DMS53 (cell line): ENCODE measurements around the gene DNAH8.

Experiments
- DNase-seq: peaks from one replicate; lab custom pipeline; 2025; lab: John Stamatoyannopoulos, UW

The DNAH8 gene, protein sequence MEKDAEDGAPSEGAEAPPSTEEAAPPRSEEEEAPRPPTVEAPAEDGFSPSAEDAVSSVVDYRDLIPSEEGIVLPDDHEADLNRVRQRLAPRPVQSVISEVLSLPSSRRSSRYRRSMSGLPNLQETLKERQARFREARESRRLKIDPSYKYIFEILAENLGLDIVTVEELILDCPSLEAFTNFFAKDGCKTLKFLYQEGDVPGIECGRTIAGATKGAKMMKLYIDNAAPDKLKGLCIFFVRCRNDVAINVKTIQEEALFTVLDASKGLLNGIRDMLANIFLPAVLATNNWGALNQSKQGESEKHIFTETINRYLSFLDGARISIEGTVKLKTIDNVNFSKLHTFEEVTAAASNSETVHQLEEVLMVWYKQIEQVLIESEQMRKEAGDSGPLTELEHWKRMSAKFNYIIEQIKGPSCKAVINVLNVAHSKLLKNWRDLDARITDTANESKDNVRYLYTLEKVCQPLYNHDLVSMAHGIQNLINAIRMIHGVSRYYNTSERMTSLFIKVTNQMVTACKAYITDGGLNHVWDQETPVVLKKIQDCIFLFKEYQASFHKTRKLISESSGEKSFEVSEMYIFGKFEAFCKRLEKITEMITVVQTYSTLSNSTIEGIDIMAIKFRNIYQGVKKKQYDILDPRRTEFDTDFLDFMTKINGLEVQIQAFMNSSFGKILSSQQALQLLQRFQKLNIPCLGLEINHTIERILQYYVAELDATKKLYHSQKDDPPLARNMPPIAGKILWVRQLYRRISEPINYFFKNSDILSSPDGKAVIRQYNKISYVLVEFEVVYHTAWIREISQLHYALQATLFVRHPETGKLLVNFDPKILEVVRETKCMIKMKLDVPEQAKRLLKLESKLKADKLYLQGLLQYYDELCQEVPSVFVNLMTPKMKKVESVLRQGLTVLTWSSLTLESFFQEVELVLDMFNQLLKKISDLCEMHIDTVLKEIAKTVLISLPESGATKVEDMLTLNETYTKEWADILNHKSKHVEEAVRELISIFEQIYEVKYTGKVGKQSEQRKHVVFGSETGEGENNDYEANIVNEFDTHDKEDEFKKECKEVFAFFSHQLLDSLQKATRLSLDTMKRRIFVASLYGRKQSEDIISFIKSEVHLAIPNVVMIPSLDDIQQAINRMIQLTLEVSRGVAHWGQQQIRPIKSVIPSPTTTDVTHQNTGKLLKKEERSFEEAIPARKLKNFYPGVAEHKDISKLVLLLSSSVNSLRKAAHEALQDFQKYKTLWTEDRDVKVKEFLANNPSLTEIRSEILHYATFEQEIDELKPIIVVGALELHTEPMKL (N-terminal part only)

DNA sequence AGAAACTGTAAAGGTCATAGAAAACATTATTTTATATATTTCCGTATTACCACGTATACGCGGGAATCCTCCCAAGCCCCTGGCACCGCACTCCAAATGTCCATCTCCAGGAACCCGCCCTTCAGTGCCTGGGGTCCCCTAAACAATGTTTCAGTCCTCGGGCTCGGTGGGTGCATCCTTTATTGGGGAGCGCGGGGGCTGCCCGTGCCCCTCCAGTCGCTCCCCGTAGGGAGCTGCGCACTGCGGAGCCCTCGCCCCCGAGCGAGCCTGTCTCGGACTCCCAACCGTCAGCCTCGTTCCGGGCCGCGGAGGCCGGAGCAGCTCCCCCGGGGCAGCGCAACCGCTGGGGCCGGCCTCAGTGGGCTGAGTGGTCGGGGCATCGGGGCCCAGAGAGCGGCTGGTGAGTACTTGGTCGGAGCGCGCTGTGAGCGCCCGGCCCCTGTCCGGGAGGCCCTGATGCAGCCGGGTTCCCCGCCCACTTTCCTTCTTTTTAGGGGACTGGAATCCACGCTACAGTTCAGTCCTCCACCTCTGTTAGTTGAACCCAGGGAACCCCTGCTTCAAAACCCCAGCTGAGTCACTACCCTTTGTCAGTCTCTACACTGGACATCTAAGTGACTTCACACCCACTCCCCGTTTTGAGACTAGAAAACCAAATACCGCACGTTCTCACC, at the start of gene DNAH8:
Gene DNAH8, plus strand, starts transcription at position 296 of the 674 bp plus-strand sequence. CDS start 7,499 bp downstream, outside the sequence.
- DNase-seq = no peak

DNA sequence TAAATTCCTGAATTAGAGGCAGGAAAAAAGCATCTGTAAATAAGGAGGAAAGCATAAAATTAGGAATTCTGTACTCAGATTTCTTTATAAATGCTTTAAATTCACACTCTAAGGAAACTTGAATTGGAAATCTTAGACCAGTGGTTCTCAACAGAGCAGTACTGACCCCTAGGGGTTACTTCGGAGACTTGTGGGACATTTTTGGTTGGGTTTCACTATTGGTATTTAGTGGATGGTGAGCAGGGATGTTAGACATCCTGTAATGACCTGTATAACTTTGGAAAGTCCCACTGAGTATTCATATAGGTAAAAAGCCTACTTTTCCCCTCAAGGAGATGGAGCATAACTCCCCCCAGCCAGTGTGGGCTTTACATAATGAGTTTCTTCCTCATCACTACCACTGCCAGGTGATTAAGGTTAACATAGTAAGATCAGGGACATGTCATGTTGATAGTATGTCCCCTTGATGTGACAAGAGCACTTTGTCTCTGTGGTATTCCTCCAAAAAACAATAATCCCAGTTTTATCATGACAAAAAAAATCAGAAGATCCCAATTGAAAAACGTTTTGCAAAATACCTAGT, 43.1 kb upstream of the DNAH8 start:
- DNase-seq = peak; percentile 75

DNA sequence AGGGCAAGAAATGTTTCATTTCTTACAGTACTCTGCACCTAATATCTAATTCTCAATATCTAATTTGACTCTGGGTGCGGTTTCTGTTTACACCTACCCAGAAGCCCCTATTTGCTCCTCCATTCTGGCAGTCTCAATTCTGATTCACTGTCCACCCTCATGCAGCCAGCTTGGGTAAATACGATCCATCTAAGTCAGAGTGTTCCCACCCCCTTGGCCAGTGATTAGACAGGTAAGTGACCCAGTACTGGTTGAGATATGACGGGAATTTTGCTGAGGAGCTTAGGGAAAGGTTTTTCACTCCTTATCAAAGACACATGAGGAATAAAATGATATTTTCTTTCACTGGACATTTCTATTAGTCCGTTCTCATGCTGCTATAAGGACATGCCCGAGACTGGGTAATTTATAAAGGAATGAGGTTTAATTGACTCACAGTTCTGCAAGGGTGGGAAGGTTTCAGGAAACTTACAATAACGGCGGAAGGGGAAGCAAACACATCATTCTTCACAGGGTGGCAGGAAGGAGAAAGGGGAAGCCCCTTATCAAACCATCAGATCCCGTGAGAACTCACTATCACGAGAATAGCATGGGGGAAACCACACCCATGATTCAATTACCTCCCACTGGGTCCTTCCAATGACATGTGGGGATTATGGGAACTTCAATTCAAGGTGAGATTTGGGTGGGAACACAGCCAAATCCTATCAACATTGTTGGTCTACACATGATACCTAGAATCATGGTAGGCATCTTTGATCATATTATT, 41.5 kb upstream of the DNAH8 start:
- DNase-seq = no peak

- peak; percentile 14 for DNase-seq
These were observed 38.7 kb upstream of the DNAH8 start for GRCh38 chr6:38676236-38676973.

- DNase-seq = no peak
These were observed 38.1 kb upstream of the DNAH8 start for GRCh38 chr6:38676974-38677544.

DNA sequence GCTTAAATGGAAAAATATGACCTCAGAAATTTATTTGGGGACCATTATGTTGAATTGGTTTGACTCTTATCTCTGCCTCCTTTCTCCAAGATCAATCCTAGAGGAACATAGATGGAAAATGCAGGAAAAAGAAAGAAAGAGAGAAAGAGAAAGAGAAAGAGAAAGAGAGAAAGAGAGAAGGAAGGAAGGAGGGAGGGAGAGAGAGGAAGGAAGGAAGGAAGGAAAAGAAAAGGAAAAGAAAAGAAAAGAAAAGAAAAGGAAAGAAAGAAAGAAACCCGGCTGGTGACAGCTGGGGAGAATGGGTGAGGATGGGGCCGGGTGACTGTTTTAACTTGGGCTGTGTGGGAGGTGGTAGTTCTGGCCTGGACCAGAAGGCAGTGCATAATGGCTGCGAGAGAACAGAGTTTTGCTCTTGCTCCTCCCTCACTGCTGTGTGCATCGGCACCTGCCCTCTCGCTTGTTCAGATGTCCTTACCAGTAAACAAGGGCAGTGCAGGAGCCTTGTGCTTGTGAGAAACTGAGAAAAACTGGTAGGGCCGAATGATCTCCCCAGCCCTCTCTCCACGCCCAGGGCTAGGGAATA, 36.8 kb upstream of the DNAH8 start:
- DNase-seq = no peak

DNA sequence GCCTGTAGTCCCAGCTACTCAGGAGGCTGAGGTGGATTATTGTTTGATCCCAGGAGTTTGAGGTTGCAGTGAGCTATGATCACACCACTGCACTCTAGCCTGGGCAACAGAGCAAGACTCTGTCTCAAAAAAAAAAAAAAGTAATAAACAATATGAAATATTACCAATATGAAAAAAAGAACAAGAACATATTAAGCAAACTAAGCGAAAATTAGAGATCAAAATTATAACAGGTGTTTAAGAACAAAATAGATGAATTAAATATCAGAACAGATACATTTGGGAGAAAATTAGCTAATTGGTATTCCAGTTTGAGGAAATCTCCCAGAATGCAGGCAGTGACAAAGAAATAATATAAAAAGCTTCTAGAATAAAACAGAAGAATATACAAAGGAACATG, 35.4 kb upstream of the DNAH8 start:
- no peak for DNase-seq

DNA sequence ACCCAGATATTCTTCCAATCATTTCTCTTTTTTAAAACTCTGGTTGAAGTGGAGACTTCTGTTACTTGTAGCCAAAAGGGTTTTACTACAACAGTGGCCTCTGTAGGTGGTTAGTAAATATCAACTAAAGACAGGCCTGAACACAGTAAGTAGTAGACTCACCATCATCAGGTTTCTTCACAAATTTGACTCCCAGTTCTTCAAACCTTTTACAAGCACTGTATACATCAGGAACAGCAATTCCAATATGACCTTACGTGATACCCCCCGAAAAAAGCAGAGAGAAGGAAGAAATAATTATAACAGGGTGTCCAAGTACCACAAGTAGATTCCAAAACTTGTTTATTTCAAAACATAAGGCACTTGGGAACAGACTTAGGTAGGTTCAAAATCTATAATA, 33.3 kb upstream of the DNAH8 start:
- DNase-seq = no peak

DNA sequence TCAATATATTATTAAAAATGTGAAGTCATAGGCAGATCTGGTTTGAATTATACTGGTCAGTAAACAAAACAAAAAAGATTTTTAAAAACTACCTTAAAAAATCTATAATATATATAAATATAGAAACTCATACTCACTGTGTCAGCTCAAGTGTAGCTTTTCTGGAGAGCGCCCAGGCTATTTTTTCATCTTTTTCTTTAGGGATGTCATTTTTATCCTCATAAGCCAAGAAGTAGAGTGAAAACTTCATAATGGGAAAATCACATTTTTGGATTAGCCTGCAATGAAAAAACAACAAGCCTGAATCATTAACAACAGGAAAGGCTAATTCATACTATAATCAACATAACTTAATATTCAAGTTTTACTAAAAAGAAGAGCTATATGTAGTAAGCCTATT, 30.9 kb upstream of the DNAH8 start:
- DNase-seq = no peak

- DNase-seq = no peak
These were observed 30.2 kb upstream of the DNAH8 start for GRCh38 chr6:38684904-38685303.

GRCh38 chr6:38686270-38687042, 28.7 kb upstream of the DNAH8 start:
- no peak for DNase-seq

DNA sequence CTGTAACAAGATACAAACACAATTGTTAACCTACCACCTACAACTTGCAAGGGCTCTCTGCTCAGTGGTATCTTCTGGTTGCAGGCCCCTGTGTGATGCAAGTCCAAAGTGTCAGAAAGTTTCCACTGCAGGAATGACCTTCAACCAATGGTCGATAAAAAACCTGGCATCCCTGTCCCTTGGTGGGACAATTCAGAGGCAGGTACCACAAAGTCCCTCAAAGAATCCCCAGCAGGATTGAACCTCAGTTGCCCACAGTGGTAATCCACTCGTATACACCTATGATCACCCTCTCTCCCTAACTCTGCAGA, 28.1 kb upstream of the DNAH8 start:
- DNase-seq = no peak

DNA sequence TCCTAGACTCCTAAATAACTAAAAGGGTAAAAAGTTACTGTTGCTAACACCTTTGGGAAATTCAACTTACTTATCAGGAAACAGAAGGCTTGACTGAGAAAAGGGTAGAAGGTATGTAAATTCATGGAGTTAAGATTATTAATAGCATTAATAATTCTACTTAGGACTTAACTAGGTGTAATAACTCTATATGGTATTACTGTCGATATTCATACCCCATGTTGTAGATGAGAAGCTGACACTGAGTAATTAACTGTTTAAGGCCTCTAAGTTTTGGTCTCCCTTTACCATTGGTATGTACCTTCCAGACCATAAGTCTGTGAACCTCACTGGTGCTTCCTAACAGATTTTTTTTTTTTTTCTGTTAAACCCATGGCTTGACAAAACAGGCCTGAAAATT, 27.6 kb upstream of the DNAH8 start:
- no peak for DNase-seq

DNA sequence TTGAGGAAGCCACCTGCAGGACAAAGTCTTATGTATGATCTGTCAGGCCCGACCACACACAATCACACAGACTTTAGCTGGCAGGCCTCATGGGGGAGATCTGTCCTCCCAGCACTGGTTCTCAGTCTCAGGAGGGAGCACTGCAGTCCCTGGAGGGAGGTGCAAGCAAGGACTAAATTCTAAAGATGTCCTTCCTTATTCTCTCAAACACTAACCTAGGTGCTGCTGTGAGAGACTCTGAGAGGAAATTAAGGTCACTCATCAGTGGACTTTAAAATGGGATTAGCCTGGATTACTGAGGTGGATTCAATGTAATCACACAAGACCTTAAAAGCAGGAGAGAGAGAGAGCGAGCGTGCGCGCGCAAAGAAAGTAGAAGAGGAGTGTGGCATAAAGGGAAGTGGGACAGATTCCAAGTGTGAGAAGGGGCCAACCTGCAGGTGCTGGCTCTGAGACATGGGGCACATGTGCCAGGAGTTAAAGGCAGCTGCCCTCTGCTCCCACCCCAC, 26.5 kb upstream of the DNAH8 start:
- DNase-seq = peak; percentile 25

GRCh38 chr6:38695227-38695900, 19.7 kb upstream of the DNAH8 start:
- no peak for DNase-seq

DNA sequence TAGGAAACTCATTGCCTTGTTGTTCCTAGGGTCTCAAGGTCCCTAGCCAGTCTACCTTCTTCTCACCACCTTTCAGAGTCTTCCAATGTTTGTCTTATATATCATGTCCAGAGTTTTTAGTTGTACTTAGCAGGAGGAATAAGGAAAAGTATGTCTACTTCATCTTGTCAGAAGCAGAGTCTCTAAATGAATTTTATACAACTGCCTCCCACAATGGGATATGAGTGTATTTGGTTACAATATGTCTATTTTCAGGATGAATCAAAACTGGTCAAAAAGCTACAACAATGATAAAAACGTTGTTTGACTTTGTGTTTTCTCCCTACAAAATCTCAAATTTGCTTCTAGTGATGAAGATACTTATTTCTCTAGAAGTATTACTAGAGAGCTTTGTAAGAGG, 19.2 kb upstream of the DNAH8 start:
- no peak for DNase-seq

GRCh38 chr6:38696345-38696744, 18.8 kb upstream of the DNAH8 start:
- DNase-seq = no peak

DNA sequence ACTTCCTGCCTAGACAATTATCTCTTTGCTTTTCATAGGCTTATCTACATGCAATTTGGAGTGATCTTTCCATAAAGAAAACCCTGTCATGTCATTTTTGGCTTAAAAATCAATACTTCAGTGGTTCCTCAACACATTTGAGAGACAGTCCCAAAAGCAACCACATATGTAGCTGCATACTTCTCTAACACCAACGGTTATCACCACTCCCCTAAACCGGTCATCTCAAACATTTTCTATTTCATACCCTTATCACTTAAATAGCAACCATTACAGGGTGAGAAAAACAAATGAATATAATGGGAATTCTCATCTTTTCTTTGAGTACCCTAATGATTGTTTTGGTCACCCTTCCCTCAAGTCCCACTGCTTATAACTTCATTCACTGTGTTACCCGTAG, 17.3 kb upstream of the DNAH8 start:
- DNase-seq = no peak
